IPS-18c (cell line): Measurements from ENCODE around the gene TMEM186.
A peak's percentile ranks its signal among the peaks of the same experiment; 100 is the strongest.
"Not testable (repeated sequence)": the region's sequence is repeated elsewhere in the genome, so short reads cannot be mapped to it uniquely, and the experiment has no call there.

Experiments used
- H3K4me3 ChIP-seq: 2 replicates; pipeline ENCODE4 v1.7.0; 2013; ENCODE audit warnings: low read depth, mild to moderate bottlenecking, low read length, moderate library complexity; ENCODE audit not compliant: insufficient read depth
- H3K9me3 ChIP-seq: one replicate; pipeline ENCODE4 v1.6.1; 2013; ENCODE audit warnings: mild to moderate bottlenecking, low read length, moderate library complexity; ENCODE audit not compliant: control insufficient read depth, insufficient read depth

The TMEM186 gene, protein sequence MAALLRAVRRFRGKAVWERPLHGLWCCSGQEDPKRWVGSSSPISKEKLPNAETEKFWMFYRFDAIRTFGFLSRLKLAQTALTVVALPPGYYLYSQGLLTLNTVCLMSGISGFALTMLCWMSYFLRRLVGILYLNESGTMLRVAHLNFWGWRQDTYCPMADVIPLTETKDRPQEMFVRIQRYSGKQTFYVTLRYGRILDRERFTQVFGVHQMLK

DNA sequence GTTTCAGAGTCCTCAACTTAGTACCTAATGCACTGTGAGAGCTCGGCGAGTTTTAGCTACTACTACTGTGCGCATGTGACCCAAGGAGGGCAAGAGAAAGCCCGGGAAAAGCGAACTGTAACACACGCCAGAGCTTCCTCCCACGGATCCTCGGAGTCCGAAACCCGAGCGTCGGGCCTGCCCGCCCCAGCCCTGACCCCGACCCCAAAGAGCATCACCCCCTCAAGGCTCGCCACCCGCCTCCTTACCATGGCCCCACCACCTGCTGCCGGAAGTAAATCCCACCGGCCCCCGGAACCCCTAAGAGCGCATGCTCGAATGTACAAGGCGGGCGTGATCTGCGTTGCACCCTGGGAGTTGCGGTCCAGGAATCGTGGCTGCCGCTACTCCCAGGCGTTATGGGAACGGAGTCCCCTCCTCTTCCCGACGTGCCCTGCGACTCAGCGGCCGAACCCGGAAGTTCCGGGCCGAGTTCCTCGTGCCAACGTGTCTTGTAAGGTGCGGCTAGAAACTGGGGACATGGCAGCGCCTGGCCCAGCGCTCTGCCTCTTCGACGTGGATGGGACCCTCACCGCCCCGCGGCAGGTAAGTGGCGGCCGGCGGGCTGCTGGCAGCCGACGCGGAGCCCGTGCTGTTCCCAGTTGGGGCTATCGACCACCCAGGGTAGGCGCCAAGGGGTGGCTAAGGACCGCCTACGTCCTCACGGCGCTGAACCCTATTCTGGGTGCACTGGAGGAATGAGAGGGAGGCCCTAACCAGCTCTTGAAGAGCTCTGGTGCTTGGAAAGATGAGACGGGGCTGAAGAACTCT is at the start of gene TMEM186, which contains the start of gene PMM2:
TSS of gene TMEM186 (minus strand) at position 276 of the 810 bp plus-strand sequence. CDS start at position 251, 25 bp downstream.
TSS of gene PMM2 (plus strand) at position 476 of the 810 bp plus-strand sequence. CDS start at position 520, 44 bp downstream.
- Histone ChIP-seq H3K9me3 (no peaks in the 10 kb centered on the region), H3K4me3 (peak within 1 kb of the TSS; percentile 82)

GRCh38 chr16:8847145-8847544 is 49.7 kb upstream of the TMEM186 start:
- Histone ChIP-seq H3K4me3 (no peak overlapping the region), H3K9me3 (peaks cover 4% of the 10 kb centered on the region)

DNA sequence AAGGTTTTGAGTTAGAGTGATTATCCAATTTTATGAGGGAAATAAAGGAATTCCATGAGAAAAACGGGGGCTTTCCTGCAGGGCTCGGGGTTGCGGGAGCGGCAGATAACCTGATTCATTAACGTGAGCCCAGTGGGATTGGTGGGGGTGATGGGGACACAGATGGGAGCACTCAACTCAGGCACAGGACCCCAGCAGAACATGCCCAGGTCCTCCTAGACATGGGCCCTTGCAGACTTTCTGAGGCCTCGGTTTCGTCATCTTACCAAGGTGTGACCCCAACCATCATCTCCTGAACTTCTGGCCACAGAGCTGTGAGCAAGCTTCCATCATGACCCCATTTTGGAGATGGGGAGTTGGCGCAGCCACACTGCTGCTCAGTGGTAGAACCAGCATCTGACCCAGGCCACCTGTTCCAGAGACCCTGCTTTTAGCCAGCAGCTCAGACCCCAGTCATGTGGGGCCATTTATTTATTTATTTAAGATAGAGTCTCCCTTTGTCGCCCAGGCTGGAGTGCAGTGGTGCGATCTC is 49.0 kb upstream of the TMEM186 start:
- peaks cover 4% of the 10 kb centered on the region for H3K9me3 ChIP-seq
- no peak overlapping the region for H3K4me3 ChIP-seq

- H3K9me3 ChIP-seq = peaks cover 2% of the 10 kb centered on the region
- H3K4me3 ChIP-seq = no peak overlapping the region
Measured at GRCh38 chr16:8845699-8846298, 48.4 kb upstream of the TMEM186 start.

DNA sequence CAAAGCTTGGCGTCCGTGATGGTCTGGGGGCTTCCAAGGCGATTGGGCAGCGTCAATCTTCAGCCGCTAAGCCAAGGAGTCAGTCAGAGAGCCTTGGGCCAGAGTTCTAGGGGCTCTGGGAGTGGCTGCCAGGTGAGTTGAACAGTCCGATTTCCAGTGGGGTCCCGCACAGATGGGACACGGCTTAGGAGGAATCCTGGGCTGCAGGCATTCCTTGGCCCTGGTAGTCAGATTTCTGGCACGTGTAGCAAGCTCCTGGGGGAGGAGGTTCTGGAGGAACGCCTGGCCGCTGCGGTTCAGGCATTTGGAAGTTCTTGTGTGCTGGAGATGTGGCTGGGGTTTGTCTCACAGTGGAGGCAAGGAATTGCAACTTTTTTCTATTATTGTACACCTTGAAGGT is 45.9 kb upstream of the TMEM186 start:
- not testable (repeated sequence) for H3K4me3 ChIP-seq, H3K9me3 ChIP-seq

GRCh38 chr16:8842016-8842415 is 44.6 kb upstream of the TMEM186 start:
- H3K9me3 ChIP-seq, H3K4me3 ChIP-seq: not testable (repeated sequence)

DNA sequence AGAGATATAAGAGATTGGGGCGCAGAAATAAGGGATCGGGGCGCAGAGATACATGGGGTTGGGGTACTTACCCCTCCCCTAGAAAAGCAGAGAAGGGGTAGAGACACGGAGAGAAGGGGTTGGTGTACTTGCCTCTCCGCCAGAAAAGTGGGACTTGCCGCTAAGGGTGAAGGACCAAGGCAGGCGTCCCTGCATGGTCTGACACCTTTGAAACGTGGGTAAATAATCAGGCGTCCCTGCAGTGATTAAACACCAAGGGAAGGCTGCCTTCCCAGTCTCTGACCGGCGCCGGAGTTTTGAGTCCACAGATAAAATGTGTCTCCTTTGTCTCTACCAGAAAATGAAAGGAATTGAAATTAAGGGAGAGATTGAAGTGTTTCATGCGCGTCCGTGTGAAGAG is 40.2 kb upstream of the TMEM186 start:
- not testable (repeated sequence) for H3K4me3 ChIP-seq, H3K9me3 ChIP-seq

DNA sequence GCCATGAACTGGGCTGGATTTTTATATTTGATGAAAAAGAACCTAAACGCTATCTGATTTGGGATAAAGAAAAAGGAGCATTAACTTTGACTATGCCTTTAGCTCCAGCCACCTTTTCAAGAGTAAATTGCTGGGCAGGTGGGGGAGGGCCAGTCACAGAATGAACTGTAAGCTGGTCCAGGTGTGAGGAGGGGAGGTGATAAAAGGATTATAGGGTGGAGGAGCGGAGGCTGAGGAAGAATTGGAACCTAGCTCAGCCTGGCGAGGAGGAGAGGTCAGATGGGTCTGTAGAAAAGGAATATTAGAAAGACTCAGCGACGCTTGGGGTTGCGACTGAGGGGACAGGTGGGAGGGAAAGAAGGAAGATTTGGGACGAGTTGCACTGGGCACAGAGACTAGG is 39.4 kb upstream of the TMEM186 start:
- H3K9me3 ChIP-seq, H3K4me3 ChIP-seq: not testable (repeated sequence)

DNA sequence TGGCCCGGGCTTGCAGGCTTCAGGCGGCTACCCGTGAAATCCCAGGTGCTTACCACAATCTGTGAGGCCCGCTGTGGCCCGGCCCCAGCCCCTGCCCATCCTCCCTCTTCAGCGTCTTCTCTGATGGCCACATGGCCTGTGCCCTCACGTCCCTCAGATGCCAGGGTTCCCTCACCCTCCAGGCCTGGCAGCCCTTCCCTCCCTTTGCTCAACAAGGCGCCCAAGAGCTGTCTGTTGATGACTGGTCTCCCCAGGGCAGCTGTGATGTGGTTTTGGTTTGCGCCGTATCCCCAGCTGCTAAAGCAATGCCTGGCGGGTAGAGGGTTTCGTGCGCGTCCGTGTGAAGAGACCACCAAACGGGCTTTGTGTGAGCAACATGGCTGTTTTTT is 35.3 kb upstream of the TMEM186 start:
- H3K4me3 ChIP-seq = no peak overlapping the region
- no peaks in the 10 kb centered on the region for H3K9me3 ChIP-seq

GRCh38 chr16:8831871-8832716 is 34.7 kb upstream of the TMEM186 start:
- no peak overlapping the region; the same call in 1 of the 2 replicates for H3K4me3 ChIP-seq
- no peaks in the 10 kb centered on the region for H3K9me3 ChIP-seq

DNA sequence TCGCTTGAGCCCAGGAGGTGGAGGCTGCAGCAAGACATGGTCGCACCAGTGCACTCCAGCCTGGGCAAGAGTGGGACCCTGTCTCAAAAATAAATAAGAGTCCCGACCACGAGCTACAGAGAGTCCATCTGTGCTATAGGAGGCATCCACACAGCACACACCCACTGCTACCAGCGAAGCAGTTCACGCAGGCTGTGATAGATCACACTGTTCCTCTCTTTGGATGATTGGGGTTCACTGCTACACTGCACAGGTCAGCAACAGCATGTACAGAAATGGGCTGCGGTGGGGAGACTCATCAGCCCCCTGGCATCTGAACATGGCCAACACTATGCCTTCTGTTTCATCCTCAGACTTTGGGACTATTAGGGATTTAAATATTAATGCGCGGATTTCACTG is 34.0 kb upstream of the TMEM186 start:
- peak overlapping the region; percentile 5; the same call in 1 of the 2 replicates for H3K4me3 ChIP-seq
- no peaks in the 10 kb centered on the region for H3K9me3 ChIP-seq

- Histone ChIP-seq H3K4me3 (no peak overlapping the region), H3K9me3 (no peaks in the 10 kb centered on the region)
Measured at GRCh38 chr16:8828541-8829165, 31.2 kb upstream of the TMEM186 start.

GRCh38 chr16:8826278-8826879 is 28.9 kb upstream of the TMEM186 start:
- H3K4me3 ChIP-seq = no peak overlapping the region
- H3K9me3 ChIP-seq = no peaks in the 10 kb centered on the region

DNA sequence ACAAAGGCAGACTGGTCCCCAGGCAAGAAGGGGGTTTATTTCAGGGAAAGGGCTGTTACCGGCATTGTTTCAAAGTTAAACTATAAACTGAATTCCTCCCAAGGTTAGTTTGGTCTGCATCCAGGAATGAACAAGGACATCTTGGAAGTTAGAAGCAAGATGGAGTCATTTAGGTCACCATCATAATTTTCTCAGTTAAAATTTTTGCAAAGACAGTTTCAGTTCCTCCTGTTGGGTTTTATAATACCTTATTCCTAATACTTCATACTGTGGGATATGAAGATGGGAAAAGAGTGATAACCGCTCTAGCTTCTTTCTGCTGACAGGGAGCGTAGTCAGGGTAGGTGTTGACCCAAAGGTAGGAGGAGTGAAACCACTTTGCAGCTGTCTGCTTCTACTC is 25.0 kb upstream of the TMEM186 start:
- Histone ChIP-seq H3K9me3 (no peaks in the 10 kb centered on the region), H3K4me3 (no peak overlapping the region)

- H3K4me3 ChIP-seq = no peak overlapping the region
- H3K9me3 ChIP-seq = no peaks in the 10 kb centered on the region
Measured at GRCh38 chr16:8819411-8820034, 22.1 kb upstream of the TMEM186 start.
